NCI-H2171 treated with DMSO at 0.1 percent for 48 hours (cell line): ENCODE measurements around the gene KDM4F.

Experiments used
- DNase-seq: peaks from one replicate; lab custom pipeline; 2025; lab: John Stamatoyannopoulos, UW

Gene KDM4F

DNA sequence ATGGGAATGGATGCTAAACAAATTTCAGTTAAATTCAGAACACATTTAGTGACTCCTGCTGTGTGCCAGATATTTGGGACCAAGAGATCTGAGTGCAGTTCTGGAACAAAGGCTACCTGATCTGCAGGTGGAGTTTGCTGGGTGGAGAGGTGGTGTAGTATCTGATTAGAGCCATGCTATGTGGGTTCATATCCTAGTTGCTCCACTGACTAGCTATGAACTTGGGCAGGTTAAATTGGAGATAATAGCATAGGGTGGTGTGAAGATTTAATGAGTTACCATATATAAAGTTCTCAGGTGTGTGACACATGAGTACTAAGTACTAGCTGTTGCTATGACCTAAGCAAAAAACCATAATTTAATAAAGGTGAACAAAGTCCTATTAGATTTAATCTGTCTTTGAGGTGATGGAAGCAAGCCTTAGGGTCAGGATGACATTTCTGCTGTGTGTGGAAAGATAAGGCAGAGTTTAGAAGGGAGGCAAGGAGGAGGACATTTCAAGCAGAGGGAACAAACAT lies 42.5 kb downstream of the KDM4F start:
- no peak for DNase-seq

- DNase-seq: no peak
These were observed 43.5 kb downstream of the KDM4F start for GRCh38 chr11:95092549-95093324.

- no peak for DNase-seq
These were observed 44.3 kb downstream of the KDM4F start for GRCh38 chr11:95093548-95093947.

DNA sequence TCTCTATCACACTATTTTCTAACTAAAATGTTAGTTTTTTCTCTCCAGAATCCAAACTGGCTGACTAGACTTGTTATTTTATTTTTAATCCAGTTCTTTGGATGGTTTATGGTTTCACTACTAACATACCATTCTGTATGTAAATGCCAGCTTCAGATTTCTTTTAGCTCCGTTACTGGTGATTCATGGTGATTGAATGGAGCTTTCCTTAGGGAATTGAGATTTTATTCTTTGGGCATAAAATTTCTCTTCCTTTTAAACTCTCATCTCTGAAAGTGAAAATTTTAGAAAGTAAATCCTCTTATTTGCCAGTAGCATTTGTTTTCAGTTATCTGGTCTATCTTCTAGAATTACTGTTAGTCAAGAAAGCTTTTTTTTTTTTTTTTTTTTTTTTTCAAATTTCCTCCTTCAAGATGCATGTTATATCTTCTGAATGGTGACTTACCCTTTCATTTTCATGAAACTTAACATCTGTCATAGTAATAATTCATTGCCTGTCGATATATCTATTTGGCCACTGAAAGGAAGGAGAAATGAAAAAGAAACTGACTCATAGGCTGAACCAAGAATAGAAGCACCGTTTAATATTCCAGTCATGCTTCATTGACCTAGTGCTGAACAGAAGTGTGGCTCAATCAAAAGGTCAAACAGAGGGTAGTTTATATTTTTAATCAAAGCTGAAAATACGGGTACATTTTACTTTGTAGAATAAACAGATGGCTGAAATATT lies 46.8 kb downstream of the KDM4F start:
- DNase-seq: peak; percentile 66

DNA sequence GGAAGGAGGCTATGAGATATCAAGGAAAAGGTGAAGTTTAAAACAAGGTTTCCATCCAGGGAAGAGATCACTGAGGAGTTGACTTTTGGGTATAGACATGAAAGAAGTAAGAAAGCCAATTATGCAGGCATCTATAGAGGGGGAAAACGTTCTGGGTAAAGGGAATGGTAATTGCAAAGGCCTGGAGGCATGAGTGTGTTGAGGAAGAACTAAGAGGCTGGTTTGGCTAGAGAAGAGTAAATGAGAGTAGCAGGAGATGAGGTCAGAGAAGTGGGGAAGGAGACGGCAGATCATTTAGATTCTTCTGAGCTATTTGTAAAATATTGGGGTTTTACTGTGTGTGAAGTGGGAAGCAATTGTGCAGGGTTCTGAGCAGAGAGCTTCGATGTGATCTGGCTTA lies 48.0 kb downstream of the KDM4F start:
- no peak for DNase-seq

GRCh38 chr11:95098826-95099225 lies 49.6 kb downstream of the KDM4F start:
- DNase-seq: no peak

DNA sequence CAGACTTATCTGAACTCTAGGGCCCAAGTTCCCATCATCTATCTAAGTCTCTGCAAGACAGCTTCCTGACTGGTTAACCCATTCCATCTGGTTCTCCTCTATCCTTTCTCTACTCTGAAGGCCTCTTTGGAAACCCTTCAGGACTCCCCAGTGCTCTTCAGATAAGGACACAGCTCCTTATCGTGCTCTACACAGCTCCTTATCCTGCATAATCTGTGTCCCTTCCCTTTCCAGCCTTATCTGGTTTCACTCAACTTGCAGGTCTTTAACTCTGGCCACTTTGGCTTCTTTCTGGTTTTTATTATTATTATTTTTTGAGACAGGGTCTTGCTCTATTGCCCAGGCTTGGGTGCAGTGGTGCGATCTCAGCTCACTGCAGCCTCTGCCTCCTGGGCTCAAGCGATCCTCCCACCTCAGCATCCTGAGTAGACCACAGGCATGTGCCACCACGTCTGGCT lies 51.0 kb downstream of the KDM4F start:
- no peak for DNase-seq
